Measurements from ENCODE around the gene MUC2. TPM values are rescaled to one million over a fixed set of nuclear protein-coding genes. Genes with fewer than 3 reads are reported as not detected.

MUC2 gene
- total and polyA plus RNA-seq, 2 experiments from 2014 or later, result not detected

GRCh38 chr11:1026641-1027482 is 47.8 kb upstream of the MUC2 start (continued):
- TF ChIP-seq STAT1 (IDR thresholded peaks at IDR 0.05; ENCODE audit: unreplicated experiment) (no peak), POLR2AphosphoS5 (IDR thresholded peaks at IDR 0.05; ENCODE audit: low read depth) (no peak), CREB1 (CRISPR knock-in tag; IDR thresholded peaks at IDR 0.05; ENCODE audit: low read depth) (no peak), ZNF331 (CRISPR knock-in tag; IDR thresholded peaks at IDR 0.05; ENCODE audit: low read depth) (no peak), NANOG (IDR thresholded peaks at IDR 0.05; ENCODE audit: borderline replicate concordance) (no peak), EZH2phosphoT487 (IDR thresholded peaks at IDR 0.05; ENCODE audit: unreplicated experiment) (no peak), EZH2 (IDR thresholded peaks at IDR 0.05; ENCODE audit: low read depth, unreplicated experiment) (no peak)
- TF ChIP-seq, protein P1, sequence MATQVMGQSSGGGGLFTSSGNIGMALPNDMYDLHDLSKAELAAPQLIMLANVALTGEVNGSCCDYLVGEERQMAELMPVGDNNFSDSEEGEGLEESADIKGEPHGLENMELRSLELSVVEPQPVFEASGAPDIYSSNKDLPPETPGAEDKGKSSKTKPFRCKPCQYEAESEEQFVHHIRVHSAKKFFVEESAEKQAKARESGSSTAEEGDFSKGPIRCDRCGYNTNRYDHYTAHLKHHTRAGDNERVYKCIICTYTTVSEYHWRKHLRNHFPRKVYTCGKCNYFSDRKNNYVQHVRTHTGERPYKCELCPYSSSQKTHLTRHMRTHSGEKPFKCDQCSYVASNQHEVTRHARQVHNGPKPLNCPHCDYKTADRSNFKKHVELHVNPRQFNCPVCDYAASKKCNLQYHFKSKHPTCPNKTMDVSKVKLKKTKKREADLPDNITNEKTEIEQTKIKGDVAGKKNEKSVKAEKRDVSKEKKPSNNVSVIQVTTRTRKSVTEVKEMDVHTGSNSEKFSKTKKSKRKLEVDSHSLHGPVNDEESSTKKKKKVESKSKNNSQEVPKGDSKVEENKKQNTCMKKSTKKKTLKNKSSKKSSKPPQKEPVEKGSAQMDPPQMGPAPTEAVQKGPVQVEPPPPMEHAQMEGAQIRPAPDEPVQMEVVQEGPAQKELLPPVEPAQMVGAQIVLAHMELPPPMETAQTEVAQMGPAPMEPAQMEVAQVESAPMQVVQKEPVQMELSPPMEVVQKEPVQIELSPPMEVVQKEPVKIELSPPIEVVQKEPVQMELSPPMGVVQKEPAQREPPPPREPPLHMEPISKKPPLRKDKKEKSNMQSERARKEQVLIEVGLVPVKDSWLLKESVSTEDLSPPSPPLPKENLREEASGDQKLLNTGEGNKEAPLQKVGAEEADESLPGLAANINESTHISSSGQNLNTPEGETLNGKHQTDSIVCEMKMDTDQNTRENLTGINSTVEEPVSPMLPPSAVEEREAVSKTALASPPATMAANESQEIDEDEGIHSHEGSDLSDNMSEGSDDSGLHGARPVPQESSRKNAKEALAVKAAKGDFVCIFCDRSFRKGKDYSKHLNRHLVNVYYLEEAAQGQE (IDR thresholded peaks at IDR 0.05; ENCODE audit: unreplicated experiment), result no peak
- TF ChIP-seq, protein P2, sequence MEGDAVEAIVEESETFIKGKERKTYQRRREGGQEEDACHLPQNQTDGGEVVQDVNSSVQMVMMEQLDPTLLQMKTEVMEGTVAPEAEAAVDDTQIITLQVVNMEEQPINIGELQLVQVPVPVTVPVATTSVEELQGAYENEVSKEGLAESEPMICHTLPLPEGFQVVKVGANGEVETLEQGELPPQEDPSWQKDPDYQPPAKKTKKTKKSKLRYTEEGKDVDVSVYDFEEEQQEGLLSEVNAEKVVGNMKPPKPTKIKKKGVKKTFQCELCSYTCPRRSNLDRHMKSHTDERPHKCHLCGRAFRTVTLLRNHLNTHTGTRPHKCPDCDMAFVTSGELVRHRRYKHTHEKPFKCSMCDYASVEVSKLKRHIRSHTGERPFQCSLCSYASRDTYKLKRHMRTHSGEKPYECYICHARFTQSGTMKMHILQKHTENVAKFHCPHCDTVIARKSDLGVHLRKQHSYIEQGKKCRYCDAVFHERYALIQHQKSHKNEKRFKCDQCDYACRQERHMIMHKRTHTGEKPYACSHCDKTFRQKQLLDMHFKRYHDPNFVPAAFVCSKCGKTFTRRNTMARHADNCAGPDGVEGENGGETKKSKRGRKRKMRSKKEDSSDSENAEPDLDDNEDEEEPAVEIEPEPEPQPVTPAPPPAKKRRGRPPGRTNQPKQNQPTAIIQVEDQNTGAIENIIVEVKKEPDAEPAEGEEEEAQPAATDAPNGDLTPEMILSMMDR (conservative IDR thresholded peaks at IDR 0.05; ENCODE audit: low read depth in 2 of 2), result no peak
- TF ChIP-seq, protein P3, sequence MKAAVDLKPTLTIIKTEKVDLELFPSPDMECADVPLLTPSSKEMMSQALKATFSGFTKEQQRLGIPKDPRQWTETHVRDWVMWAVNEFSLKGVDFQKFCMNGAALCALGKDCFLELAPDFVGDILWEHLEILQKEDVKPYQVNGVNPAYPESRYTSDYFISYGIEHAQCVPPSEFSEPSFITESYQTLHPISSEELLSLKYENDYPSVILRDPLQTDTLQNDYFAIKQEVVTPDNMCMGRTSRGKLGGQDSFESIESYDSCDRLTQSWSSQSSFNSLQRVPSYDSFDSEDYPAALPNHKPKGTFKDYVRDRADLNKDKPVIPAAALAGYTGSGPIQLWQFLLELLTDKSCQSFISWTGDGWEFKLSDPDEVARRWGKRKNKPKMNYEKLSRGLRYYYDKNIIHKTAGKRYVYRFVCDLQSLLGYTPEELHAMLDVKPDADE (IDR thresholded peaks at IDR 0.05), result no peak
